Skeletal muscle tissue (tissue), 4 donors: ENCODE measurements around the gene RAP1GAP. TPM values are rescaled to one million over a fixed set of nuclear protein-coding genes. Genes with fewer than 3 reads are reported as not detected.

ENCODE experiments used
- H3K27ac ChIP-seq: one replicate; pipeline ENCODE4 v1.7.0; 2013; ENCODE audit warnings: mild to moderate bottlenecking, low read depth, low read length, inconsistent platforms
- H3K27me3 ChIP-seq, 3 donors: one replicate each; pipeline ENCODE4 v1.7.0; 2013; ENCODE audit warnings: low read length in 3 of 3; ENCODE audit not compliant: control insufficient read depth in 3 of 3, insufficient read depth in 3 of 3
- H3K36me3 ChIP-seq, 3 donors: one replicate each; pipeline ENCODE4 v1.7.0; 2013; ENCODE audit warnings: low read length in 3 of 3; ENCODE audit not compliant: control insufficient read depth in 3 of 3, insufficient read depth in 3 of 3
- H3K4me1 ChIP-seq, 3 donors: one replicate each; pipeline ENCODE4 v1.7.0; 2013; ENCODE audit warnings: low read length in 3 of 3, mild to moderate bottlenecking in 3 of 3; ENCODE audit not compliant: control insufficient read depth in 3 of 3, insufficient read depth in 3 of 3
- H3K4me3 ChIP-seq, 3 donors: one replicate each; pipeline ENCODE4 v1.7.0; 2013; ENCODE audit warnings: low read length in 3 of 3
- H3K9ac ChIP-seq, 3 donors: one replicate each; pipeline ENCODE4 v1.7.0; 2013; ENCODE audit warnings: low read length in 3 of 3, mild to moderate bottlenecking in 3 of 3, moderate library complexity in 2 of 3, low read depth in 1 of 3
- H3K9me3 ChIP-seq, 3 donors: one replicate each; pipeline ENCODE4 v1.7.0; 2013; ENCODE audit warnings: low read length in 3 of 3; ENCODE audit not compliant: control insufficient read depth in 3 of 3
- total RNA-seq: library from RNA; depleted of rRNA; stranded (reverse); fragments of >200 nt; gene quantifications from one replicate; pipeline ENCODE4 v1.2.3, GENCODE V29; 2014
- donor health status: Osteomylitis.

The RAP1GAP gene
- total RNA-seq, 1 donor from 2014 or later = 1.0 TPM

- H3K27me3 ChIP-seq = peaks cover 43 to 55% (median 50%) of the 10 kb centered on the region in 3 donors
- no peak overlapping the region for H3K27ac ChIP-seq
- H3K9ac ChIP-seq = no peak overlapping the region
- peaks cover 7 to 9% (median 8%) of the 10 kb centered on the region in 3 donors for H3K4me1 ChIP-seq
- no peaks in the 10 kb centered on the region for H3K9me3 ChIP-seq
- no peaks in the 10 kb centered on the region for H3K36me3 ChIP-seq
- H3K4me3 ChIP-seq = no peak overlapping the region
These were observed 84.1 kb downstream of the RAP1GAP start for GRCh38 chr1:21585037-21585436.

- Histone ChIP-seq H3K4me1 (peaks cover 7 to 9% (median 8%) of the 10 kb centered on the region in 3 donors), H3K4me3 (no peak overlapping the region), H3K9ac (no peak overlapping the region), H3K36me3 (no peaks in the 10 kb centered on the region), H3K27ac (no peak overlapping the region), H3K9me3 (no peaks in the 10 kb centered on the region), H3K27me3 (peaks cover 34 to 51% (median 42%) of the 10 kb centered on the region in 3 donors)
These were observed 85.1 kb downstream of the RAP1GAP start for GRCh38 chr1:21584096-21584495.

GRCh38 chr1:21579791-21580190, 89.4 kb downstream of the RAP1GAP start:
- H3K4me1 ChIP-seq = peaks cover under 1 to 6% (median 1%) of the 10 kb centered on the region in 3 donors
- H3K27me3 ChIP-seq = peaks cover 16 to 29% (median 18%) of the 10 kb centered on the region in 3 donors
- H3K9me3 ChIP-seq = no peaks in the 10 kb centered on the region
- no peaks in the 10 kb centered on the region for H3K36me3 ChIP-seq
- no peak overlapping the region for H3K4me3 ChIP-seq
- H3K9ac ChIP-seq = no peak overlapping the region
- no peak overlapping the region for H3K27ac ChIP-seq

GRCh38 chr1:21577933-21578332, 91.2 kb downstream of the RAP1GAP start:
- peaks cover 7 to 19% (median 8%) of the 10 kb centered on the region in 3 donors for H3K4me1 ChIP-seq
- H3K4me3 ChIP-seq = no peak overlapping the region
- H3K27ac ChIP-seq = no peak overlapping the region
- H3K27me3 ChIP-seq = peaks cover 6 to 22% (median 21%) of the 10 kb centered on the region in 3 donors
- no peak overlapping the region for H3K9ac ChIP-seq
- no peaks in the 10 kb centered on the region for H3K36me3 ChIP-seq
- H3K9me3 ChIP-seq = no peaks in the 10 kb centered on the region

- no peaks in the 10 kb centered on the region for H3K9me3 ChIP-seq
- H3K9ac ChIP-seq = no peak overlapping the region
- no peak overlapping the region for H3K27ac ChIP-seq
- peaks cover 6 to 26% (median 25%) of the 10 kb centered on the region in 3 donors for H3K27me3 ChIP-seq
- no peaks in the 10 kb centered on the region for H3K36me3 ChIP-seq
- no peak overlapping the region for H3K4me3 ChIP-seq
- H3K4me1 ChIP-seq = peaks cover 7 to 19% (median 8%) of the 10 kb centered on the region in 3 donors
These were observed 91.8 kb downstream of the RAP1GAP start for GRCh38 chr1:21577324-21577723.

GRCh38 chr1:21576798-21577187, 92.4 kb downstream of the RAP1GAP start:
- Histone ChIP-seq H3K4me1 (peaks cover 7 to 19% (median 8%) of the 10 kb centered on the region in 3 donors), H3K9ac (no peak overlapping the region), H3K9me3 (no peaks in the 10 kb centered on the region), H3K27ac (no peak overlapping the region), H3K27me3 (peaks cover 6 to 29% (median 25%) of the 10 kb centered on the region in 3 donors), H3K36me3 (no peaks in the 10 kb centered on the region), H3K4me3 (no peak overlapping the region)

GRCh38 chr1:21576031-21576797, 92.9 kb downstream of the RAP1GAP start:
- H3K9ac ChIP-seq = no peak overlapping the region
- H3K27me3 ChIP-seq = peaks cover 6 to 29% (median 25%) of the 10 kb centered on the region in 3 donors
- H3K36me3 ChIP-seq = no peaks in the 10 kb centered on the region
- H3K4me1 ChIP-seq = peaks cover 7 to 19% (median 8%) of the 10 kb centered on the region in 3 donors
- H3K9me3 ChIP-seq = no peaks in the 10 kb centered on the region
- no peak overlapping the region for H3K4me3 ChIP-seq
- H3K27ac ChIP-seq = no peak overlapping the region

GRCh38 chr1:21575351-21575942, 93.7 kb downstream of the RAP1GAP start:
- H3K27ac ChIP-seq = no peak overlapping the region
- H3K36me3 ChIP-seq = no peaks in the 10 kb centered on the region
- no peak overlapping the region for H3K4me3 ChIP-seq
- H3K27me3 ChIP-seq = peaks cover 6 to 29% (median 25%) of the 10 kb centered on the region in 3 donors
- H3K4me1 ChIP-seq = peaks cover 7 to 19% (median 8%) of the 10 kb centered on the region in 3 donors
- H3K9me3 ChIP-seq = no peaks in the 10 kb centered on the region
- no peak overlapping the region for H3K9ac ChIP-seq

- peak overlapping the region in 2 of 3 donors; percentile 26 to 41 for H3K4me3 ChIP-seq
- H3K9ac ChIP-seq = no peak overlapping the region
- peaks cover 7 to 19% (median 8%) of the 10 kb centered on the region in 3 donors for H3K4me1 ChIP-seq
- H3K36me3 ChIP-seq = no peaks in the 10 kb centered on the region
- H3K9me3 ChIP-seq = no peaks in the 10 kb centered on the region
- peaks cover 6 to 29% (median 24%) of the 10 kb centered on the region in 3 donors for H3K27me3 ChIP-seq
- peak overlapping the region; percentile 57 for H3K27ac ChIP-seq
These were observed 94.5 kb downstream of the RAP1GAP start for GRCh38 chr1:21574466-21575151.
